ENCODE data around the gene CLEC16A.
A peak's percentile ranks its signal among the peaks of the same experiment; 100 is the strongest.

Gene CLEC16A

DNA sequence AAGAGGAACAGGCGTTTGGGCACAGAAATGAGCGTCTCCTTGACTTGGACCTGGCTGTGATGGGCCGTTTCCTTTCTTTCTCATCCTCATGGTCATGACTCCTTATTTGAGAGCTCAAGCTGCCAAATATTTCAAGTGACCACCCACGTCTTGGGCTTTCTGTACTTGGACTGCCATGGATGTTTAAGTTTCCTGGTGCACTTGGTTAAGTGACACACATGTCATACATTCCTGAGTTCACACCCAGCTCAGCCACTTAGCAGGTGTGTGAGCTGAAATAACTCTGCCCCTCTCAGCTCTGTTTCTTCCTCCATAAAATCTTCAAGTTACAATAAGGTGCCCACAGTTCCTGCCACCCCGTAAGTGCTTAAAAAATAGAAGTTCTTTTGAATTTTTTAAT, 114.5 kb downstream of the CLEC16A start:
- no peak for DNase-seq

DNA sequence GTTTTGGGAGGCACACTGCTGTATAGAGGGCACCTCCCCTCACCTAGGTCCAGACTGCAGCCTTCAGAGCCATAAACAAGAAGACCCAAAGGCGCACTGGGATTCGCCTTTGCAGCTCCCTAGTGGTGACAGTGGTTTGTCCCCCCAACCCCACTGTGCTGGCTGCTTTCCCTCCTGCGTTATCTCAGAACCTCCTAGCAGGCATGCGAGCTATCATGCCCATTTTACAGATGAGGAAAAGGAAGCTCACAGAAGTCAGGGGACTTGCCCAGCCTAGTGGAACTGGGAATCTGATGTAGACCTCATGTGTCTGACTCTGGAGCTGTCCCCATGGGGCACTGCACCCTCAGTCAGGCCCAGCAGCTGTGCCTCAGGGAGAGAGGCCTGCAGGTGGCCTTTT, 115.2 kb downstream of the CLEC16A start:
- DNase-seq, result no peak

DNA sequence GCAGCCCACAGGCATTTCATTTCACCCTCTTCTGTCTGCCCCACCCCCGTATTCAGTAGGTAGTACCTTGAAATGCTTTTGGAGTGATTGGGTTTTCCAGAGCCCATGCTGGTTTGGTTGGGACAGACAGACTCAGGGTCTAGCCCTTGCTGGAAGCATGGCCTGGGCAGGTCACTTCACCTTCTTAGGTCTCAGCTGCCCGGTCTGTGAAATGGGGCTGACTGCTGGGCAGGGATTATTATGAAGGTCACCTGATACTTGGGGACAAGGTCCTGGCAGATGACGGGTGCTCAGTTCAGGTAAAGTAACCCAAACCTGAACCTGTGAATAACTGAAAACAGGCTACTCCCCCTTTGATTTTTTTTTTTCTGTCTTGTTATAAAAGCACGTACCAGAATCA, 116.0 kb downstream of the CLEC16A start:
- no peak for DNase-seq

DNA sequence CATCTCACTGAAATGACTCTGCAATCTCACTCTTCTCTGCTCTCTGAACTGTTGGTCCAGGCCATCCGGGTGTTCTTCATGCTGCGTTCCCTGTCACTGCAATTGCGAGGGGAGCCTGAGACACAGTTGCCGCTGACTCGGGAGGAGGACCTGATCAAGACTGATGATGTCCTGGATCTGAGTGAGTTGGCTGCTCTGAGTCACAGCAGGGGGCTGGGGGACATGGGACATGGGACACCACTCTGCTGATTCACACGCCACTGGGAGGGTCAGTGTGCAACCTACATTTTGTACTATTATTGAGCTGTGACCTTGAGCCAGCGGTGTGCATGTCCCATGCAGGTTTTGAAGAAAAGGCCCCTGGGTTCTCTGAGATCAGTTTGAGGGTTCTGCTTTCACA, 116.5 kb downstream of the CLEC16A start:
- no peak for DNase-seq

DNA sequence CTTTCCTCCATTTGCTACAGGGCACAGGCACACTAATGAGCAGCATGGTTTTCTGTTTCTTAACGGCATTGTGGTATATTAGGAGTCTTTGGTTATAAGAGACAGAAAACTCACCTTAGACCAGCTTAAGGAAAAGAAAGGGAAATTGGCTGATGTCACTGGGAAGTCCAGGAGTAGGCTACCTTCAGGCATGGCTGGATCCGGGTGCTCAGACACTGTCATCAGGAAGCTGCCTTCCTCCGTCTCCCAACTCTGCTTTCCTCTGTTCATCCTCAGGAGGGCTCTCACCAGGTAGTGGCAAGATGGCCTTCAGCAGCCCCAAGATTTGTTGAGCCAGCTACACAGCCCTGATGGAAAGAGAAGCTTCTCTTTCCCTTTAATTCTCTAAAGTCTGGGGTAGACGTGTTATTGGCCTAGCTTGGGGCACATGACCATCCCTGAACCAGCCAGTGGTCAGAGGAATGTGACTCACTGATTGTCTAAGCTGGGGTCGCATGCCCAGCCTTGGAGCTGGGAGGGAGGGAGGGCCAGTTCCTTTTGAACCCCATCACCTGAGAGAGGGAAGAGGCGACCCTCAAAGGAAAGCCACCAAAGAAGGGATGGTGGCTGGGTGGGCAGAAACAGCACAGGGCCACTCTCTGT, 117.4 kb downstream of the CLEC16A start:
- no peak for DNase-seq

DNA sequence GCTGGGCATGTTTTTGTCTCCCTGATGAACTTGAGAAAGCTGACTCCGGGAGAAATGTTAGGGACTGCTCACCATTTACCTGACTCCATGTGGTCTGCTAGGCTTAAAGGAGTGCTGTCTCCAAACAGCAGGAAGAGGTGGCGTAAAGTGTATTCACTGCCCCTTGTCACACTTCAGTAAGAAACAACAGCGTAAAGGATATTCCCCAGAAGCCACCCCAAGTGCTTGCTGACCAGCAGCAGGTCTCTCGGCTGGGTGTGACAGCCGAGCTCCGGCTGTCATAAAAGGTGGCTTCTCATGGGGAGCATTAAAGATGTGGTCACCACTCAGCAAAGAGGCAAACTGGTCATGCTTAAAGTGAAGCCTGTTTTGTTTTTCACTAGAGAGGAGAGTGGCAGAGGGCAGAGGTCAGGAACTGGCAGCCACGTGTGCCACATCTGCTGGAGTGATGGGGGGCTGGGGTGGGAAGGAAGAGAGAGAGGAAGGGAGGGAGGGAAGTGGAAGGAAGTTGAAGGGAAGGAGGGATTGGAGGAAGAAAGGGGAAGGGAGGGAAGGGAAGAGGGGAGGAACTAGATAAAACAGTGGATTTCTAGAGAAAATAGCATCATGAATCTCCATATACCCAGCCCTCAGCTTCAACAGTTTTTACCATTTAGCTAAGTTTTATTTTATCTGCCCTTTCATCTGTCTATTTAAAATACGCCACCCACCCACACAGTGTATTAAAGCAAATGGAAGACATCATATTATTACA, 119.3 kb downstream of the CLEC16A start:
- no peak for DNase-seq

DNA sequence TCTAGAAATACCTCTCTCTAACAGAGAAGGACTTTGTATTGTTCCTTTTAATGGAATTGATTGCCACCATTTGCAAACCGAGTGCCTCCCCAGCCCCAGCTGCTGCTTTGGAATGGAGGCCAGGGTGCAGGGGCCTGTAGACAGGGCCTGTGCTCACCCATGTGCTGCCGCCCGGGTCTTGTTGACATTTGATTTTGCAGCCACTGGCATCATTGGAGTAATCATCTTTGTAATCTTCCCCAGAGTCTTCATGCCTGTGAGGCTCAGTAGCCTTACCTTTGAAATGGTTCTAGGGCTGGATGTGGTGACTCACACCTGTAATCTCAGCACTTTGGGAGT, 119.8 kb downstream of the CLEC16A start:
- DNase-seq, result no peak

DNA sequence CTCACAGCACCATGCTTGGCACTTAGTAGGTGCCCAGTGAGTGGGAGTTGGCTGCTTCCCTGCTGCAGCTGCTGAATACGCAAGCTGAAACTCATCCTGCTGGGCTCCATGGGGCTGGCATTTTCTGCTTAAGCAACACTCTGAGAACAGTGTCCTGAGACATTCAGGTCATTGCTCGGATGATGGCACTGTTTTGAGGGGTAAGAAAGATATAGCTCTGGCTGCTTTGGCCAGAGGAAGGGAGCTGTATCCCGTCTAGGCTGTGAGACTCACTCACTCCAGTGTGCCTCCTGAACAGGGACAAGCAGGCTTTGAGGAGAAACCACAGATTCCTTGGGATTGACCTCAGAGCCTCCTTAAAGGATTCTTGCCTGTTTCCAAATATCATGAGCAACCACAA, 120.5 kb downstream of the CLEC16A start:
- no peak for DNase-seq

DNA sequence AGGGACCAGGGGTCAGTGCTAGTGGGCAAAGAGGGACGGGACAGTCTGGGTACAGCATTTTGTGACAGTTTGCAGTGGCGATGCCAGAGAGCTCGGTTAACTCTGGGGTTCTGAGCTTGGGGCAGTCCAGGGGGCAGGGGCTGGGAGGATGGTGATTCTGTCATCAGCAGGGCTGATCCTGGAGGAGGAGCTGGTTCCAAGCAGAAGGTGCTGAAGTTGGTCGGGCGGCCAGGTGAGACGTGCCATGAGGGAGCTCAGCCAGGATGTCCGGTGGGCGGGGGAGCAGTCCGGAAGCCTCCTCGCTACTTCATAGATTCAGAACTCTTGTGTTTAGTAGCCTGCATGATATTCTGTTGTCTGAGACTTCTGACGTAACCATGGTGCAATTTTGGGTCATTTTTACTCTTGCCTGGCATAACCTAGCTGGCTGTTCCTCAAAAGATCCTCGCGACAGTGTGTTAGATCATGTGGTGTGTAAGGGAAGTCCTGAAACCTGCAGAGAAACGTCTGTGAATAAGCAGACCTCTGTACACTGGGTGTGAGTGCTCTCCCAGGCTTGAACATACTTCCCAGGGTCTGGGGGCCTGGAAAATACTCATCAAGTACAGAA, 122.0 kb downstream of the CLEC16A start:
- DNase-seq, result no peak

DNA sequence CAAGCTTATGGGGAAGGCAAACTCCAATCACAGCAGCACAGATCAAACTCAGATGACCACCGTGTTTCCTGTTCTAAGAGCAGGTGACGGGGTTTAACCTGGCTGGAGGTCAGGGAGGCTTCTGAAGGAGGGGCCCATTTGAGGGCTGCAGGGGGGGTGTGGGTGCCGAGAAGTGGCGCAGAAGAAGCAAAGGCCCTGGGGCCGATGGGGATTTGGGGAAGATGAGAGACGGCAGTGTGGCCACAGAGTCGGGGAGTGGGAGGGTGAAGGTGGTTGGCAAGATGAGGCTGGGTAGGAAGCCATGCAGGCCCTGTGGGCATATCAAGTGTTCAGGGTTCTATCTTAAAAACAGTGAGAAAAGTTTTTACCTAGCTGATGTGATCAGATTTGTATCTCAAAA, 122.9 kb downstream of the CLEC16A start:
- DNase-seq, result no peak

DNA sequence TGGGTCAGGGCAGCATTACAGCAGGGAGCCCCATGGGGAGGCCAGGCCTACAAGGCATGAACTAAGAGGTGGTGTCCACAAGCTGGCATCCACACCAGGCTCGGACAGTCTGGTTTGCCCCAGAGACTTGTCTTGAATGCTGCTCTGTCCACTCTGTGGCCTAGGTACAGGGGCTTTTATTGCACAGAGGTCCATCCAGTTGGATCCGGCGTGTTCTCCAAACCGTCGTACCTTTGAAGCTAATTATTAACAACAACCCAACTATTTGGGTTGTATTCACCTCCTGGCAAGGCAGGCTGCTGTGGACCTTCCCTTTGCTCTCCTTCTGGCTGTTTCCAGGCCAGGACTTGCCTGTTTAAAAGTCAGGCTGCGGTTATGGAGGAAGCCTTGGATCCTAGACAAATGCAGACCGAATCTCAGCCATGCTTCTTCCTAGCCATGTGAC, 123.4 kb downstream of the CLEC16A start:
- DNase-seq, result no peak

DNA sequence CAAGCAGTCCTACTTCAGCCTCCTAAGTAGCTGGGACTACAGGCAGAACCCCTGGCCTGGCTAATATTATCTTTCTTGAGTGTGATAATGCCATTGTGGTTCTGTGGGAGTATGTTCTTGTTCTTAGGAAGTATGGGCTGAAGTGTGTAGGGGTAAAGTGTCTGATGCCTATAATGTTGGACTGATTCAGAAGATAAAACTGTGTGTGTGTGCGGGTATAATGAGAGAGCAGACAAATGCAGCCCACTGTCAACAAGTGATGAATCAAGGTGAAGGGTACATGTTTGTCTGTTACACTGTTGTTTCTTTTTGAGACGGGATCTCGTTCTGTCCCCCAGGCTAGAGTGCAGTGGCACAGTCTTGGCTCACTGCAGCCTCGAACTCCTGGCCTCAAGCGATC, 127.5 kb downstream of the CLEC16A start:
- no peak for DNase-seq

DNA sequence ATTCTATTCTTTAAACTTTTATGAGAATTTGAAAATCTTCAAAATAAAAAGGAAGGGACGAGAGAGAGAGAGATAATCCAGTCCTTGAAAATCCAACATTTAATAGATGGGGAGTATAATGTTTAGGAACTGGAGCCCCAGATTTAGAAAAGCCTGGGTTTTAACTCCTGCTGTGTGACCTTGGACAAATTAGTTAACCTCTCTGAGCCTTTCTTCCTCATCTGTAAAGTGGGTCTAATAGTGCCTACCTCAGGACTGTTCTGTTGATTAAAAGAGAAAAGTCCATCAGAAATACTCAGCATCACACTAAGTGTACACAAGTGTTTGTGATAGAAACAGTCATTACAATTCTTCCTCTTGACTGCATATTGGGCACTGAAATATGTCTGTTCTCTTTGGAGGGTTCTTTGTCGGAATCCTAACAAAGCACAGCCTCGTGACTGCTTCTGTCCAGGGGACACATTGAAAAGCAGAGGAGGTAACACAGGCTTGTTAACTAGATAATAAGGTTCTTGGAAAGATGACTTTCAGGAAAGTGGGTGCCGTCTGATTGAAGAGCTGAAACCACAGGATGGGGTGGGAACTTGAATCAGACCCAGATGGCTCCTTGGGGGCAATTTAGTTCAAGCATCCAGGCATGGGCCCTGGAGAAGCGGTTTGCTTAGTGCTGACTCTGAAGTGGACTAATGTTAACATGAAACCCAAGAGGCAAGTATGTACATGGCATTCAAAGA, 128.2 kb downstream of the CLEC16A start:
- DNase-seq, result no peak

DNA sequence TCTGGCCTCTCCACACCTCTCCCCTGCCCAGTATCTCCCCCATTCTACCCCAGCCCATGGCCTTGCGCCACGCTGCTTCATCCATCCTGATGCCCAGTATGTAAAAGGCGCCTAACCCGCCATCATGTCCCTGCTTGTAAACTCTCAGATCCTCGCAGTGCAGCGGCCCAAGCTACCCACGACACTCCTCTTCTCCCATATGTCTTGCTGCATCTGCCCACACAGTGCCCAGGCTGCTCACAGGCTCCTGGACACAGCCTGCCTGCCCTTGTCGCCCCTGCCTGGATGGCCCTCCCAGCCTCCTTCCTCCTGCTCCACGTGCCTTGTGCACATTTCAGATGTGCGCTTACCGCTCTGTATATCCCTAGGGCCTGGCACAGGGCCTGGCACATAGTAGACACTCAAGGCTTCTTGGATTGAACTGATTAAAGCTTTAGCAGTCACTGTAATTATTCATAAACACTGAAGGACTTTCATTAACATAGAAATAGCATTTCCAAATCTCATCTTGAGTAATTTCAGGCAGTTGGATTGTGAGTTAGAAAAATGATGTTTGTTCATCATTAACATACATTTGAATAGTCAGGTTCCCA, 129.1 kb downstream of the CLEC16A start:
- no peak for DNase-seq

DNA sequence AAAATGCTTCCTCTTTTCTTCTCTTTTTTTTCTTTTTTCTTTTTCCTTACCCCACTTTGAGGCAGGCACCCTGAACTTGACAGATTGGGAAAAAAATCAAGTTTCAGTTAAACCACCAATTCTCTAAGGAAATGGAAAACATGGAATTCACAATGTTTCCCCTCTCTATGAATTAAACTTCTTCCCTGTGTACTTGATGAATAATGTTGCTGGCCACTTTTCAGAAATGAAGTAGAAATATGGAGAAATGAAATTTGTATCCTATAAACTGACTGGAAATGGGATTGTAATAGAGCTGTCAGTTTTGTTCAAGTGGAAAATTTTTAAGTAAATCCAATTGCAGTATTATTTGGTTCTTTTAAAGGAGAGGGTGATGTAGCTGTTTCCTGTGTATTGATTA, 129.8 kb downstream of the CLEC16A start:
- DNase-seq, result no peak

DNA sequence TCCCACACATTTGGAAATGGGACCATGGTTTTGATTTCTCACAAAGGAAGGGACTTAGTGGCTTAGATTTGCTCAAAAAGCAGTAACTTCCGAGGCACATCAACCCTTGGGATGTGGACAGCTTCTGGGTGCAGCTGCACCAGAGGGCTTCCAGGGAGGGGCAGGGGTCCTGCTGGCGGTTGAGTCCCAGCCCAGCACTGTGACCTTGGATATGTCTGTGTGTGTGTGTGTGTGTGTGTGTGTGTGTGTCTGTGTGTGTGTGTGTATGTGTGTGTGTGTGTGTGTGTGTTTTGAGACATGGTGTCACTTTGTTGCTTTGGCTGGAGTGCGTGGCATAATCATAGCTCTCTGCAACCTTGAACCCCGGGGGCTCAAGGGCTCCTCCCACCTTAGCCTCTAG, 130.8 kb downstream of the CLEC16A start:
- DNase-seq, result no peak

DNA sequence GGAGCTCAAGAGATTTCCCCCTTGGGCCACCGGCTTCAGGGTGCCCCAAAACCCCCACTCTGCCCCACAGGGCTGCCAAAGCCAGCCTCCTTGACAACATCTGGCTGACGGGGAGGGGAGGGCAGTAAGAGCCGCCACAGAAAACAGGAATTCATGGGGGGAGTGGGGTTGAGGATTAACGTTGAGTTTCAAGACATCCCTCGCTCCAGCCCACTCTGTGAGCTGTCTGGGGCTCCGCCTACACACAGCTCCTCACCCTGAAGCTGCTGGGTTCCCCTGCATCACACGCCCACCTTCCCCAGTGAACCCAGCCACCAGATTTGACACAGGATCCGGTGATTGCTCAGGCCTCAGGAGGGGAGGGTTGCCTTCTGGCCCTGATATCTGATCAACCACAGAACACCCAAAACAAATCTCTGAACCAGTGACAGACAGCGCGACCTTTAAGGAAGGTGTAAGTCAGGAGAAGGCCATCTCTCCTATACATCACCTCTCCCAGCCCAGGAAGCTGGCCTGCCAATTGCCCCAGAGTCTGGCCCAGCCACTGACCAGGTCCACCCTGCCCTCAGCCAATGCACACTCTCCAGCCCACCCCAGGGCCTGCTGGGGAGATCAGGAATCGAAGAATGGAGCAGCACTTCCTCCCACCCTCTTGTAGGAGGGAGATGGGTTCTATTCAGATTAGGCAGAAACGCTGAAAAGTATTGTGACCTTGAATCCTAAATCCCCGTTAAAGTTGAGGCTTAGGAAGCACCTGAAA, 132.1 kb downstream of the CLEC16A start:
- DNase-seq, result peak in 10 of 56 donors; percentile 7 to 46 (median 22)

DNA sequence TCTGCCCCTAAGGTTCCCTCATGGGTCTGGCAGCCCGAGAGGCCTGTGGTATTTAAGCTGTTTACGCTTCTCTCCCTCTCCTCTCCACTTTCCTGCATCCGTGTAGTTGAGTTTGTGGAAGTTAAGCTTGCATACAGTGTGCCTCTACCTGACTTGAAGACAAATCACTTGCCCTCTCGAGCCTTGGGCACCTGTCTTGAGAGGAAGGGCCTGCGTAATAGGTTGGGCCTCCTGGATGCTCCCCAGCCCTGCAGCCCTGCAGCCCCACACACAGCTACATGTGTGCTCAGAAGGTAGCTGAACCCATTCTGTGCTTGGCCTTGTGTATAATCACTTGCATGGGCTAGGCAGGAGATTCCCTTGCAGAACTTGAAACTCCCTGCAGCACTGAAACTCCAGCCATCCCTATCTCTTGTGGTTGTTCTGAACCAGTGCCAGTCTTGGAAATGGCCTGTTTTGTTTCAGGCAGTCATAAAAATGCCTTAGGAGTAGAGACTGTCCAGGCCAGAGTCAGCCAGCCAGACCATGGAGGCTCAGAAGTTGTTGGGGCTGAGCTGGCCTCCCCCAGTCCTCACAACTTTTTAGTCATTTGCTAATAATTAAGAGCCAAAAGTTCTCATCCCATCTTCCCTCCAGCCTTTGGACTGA, 134.6 kb downstream of the CLEC16A start:
- no peak for DNase-seq

DNA sequence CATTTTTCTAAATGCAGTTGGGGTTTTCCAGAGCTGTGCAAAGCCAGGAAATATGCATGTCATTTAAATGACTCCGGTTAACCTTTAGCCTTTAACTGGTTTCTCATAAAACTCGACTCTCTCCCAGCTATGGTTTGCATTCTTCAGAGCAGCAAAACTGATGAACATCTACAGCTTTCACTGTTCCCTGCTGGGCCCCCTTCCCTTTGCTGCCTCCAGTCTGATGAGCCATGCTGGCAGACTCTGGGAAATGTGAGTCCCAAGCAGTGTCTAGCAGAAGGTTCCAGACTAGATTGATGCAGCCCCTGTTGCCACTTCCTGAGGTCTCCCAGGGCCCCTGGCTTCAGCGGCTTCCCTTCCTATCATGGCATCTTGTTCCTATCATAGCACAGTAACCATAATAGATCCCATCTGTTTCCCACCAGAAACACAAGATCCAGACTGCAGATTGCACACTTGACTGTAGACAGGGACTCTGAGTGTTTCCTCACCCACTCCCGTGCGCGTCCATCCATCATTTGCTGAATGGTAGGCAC, 135.4 kb downstream of the CLEC16A start:
- no peak for DNase-seq

DNA sequence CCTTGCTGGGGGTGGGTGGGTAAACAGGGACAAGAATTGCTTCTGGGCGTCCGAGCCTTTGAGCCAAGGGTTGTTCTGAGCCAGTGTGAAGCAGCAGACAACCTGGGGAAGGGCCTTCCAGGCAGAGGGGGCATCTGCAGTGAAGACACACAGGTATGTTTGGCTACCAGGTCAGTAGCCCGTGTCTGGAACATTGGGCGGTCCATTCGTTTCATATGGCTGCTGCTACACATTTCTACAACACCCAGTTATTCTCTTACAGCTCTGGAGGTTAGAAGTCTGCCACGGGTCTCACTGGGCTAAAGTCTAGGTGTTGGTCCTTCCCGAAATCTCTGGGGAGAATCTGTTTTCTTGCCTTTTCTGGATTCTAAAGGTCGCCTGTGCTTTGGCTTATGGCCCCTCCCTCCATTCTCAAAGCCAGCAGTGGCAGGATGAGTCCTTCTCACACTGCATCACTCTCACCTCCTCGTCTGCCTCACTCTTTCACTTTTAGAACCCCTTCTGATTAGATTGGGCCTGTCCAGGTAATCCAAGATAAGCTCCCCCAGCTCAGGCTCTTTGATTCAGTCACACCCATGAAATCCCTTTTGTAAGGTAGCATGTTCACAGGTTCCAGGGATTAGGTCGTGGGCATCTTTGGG, 136.1 kb downstream of the CLEC16A start:
- DNase-seq, result no peak

Data from nucleus accumbens (tissue), 56 donors.